ENCODE measurements around the gene HNRNPA3.

HNRNPA3 gene

DNA sequence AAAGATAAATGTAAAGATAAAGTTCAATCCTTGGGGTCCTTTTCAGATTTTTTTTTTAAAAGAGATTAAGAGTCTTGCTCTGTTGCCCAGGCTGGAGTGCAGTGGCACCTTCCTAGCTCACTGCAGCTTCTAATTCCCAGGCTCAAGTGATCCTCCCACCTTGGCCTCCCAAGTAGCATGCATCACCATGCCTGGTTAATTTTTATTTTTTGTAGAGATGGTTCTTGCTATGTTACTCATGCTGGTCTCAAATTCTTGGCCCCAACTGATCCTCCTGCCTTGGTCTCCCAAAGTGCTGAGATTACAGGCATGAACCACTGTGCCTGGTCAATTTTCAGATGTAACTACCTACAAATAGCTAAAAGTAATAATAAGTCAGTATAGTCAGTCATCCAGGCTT is 30.9 kb downstream of the HNRNPA3 start:
- Histone ChIP-seq H4K20me1 (ENCODE audit: insufficient read depth, low read length) (peaks cover 84% of the 10 kb centered on the region), H3K4me1 (ENCODE audit: insufficient read depth, low read length) (peaks cover 40% of the 10 kb centered on the region), H3K36me3 (ENCODE audit: insufficient read depth, low read length) (peaks cover 17% of the 10 kb centered on the region), H3K79me2 (ENCODE audit: insufficient read depth, low read length) (peaks cover 99% of the 10 kb centered on the region), H2AFZ (ENCODE audit: low read depth, low read length) (no peak overlapping the region), H3K27me3 (ENCODE audit: insufficient read depth, low read length, poor library complexity) (no peaks in the 10 kb centered on the region), H3K4me3 (ENCODE audit: low read depth in 1 of 2, low read length in 2 of 2) (no peak overlapping the region), H3K4me2 (ENCODE audit: insufficient read depth, low read length) (0 out of 2 replicates have a peak overlapping the region, but pooled peaks have one; percentile 10), H3K27ac (ENCODE audit: low read length) (no peak overlapping the region; the same call in 1 of the 2 replicates), H3K9ac (ENCODE audit: low read depth, low read length) (no peak overlapping the region), H3K9me3 (ENCODE audit: insufficient read depth, low read length, severe bottlenecking) (no peaks in the 10 kb centered on the region)
- TF ChIP-seq EZH2 (IDR thresholded peaks at IDR 0.05; ENCODE audit: borderline replicate concordance, low read depth, low read length, severe bottlenecking) (no peak), CTCF (IDR thresholded peaks at IDR 0.05; ENCODE audit: borderline replicate concordance, extremely low read depth, low read length, poor library complexity, severe bottlenecking) (no peak)
- ATAC-seq (ENCODE audit: insufficient read depth, low read depth) (no peak), DNase-seq (no peak)

GRCh38 chr2:177244244-177244771 is 31.7 kb downstream of the HNRNPA3 start:
- no peak overlapping the region for H3K4me2 ChIP-seq (ENCODE audit: insufficient read depth, low read length)
- H3K4me1 ChIP-seq (ENCODE audit: insufficient read depth, low read length), result peaks cover 40% of the 10 kb centered on the region
- H3K27me3 ChIP-seq (ENCODE audit: insufficient read depth, low read length, poor library complexity), result no peaks in the 10 kb centered on the region
- peaks cover 84% of the 10 kb centered on the region for H4K20me1 ChIP-seq (ENCODE audit: insufficient read depth, low read length)
- H3K79me2 ChIP-seq (ENCODE audit: insufficient read depth, low read length), result peaks cover 99% of the 10 kb centered on the region
- no peak overlapping the region for H3K9ac ChIP-seq (ENCODE audit: low read depth, low read length)
- no peak overlapping the region for H3K4me3 ChIP-seq (ENCODE audit: low read depth in 1 of 2, low read length in 2 of 2)
- H3K36me3 ChIP-seq (ENCODE audit: insufficient read depth, low read length), result peaks cover 19% of the 10 kb centered on the region; the same call in 1 of the 2 replicates
- no peaks in the 10 kb centered on the region for H3K9me3 ChIP-seq (ENCODE audit: insufficient read depth, low read length, severe bottlenecking)
- DNase-seq (no peak), ATAC-seq (ENCODE audit: insufficient read depth, low read depth) (no peak)
- TF ChIP-seq CTCF (IDR thresholded peaks at IDR 0.05; ENCODE audit: borderline replicate concordance, extremely low read depth, low read length, poor library complexity, severe bottlenecking) (no peak), EZH2 (IDR thresholded peaks at IDR 0.05; ENCODE audit: borderline replicate concordance, low read depth, low read length, severe bottlenecking) (no peak)
- no peak overlapping the region for H2AFZ ChIP-seq (ENCODE audit: low read depth, low read length)
- H3K27ac ChIP-seq (ENCODE audit: low read length), result no peak overlapping the region

- Histone ChIP-seq H4K20me1 (ENCODE audit: insufficient read depth, low read length) (peaks cover 80% of the 10 kb centered on the region), H3K36me3 (ENCODE audit: insufficient read depth, low read length) (peaks cover 18% of the 10 kb centered on the region; the same call in 1 of the 2 replicates), H2AFZ (ENCODE audit: low read depth, low read length) (no peak overlapping the region), H3K27me3 (ENCODE audit: insufficient read depth, low read length, poor library complexity) (no peaks in the 10 kb centered on the region), H3K79me2 (ENCODE audit: insufficient read depth, low read length) (peaks cover 99% of the 10 kb centered on the region), H3K4me1 (ENCODE audit: insufficient read depth, low read length) (peaks cover 34% of the 10 kb centered on the region), H3K4me2 (ENCODE audit: insufficient read depth, low read length) (no peak overlapping the region), H3K4me3 (ENCODE audit: low read depth in 1 of 2, low read length in 2 of 2) (no peak overlapping the region), H3K9me3 (ENCODE audit: insufficient read depth, low read length, severe bottlenecking) (no peaks in the 10 kb centered on the region), H3K27ac (ENCODE audit: low read length) (no peak overlapping the region), H3K9ac (ENCODE audit: low read depth, low read length) (no peak overlapping the region)
- DNase-seq (no peak), ATAC-seq (ENCODE audit: insufficient read depth, low read depth) (no peak)
- TF ChIP-seq CTCF (IDR thresholded peaks at IDR 0.05; ENCODE audit: borderline replicate concordance, extremely low read depth, low read length, poor library complexity, severe bottlenecking), result no peak
- TF ChIP-seq EZH2 (IDR thresholded peaks at IDR 0.05; ENCODE audit: borderline replicate concordance, low read depth, low read length, severe bottlenecking), result no peak
These were observed 32.4 kb downstream of the HNRNPA3 start for GRCh38 chr2:177245010-177245422.

Data from DND-41 (cell line).